DND-41 (cell line): ENCODE results near the gene OR3A2.

Experiments used
- ATAC-seq: fragments of 200-7000 bp; cut with Tn5 transposase; 3 replicates; pipeline ENCODE4 v1.9.1; 2021; ENCODE audit warnings: low read depth; ENCODE audit not compliant: insufficient read depth
- DNase-seq: peaks from one replicate; pipeline ENCODE4 v3.0.0-alpha.2; 2020
- H2AFZ ChIP-seq: 2 replicates; pipeline ENCODE4 v1.6.0; 2012; ENCODE audit warnings: low read depth, low read length
- H3K27ac ChIP-seq: 2 replicates; pipeline ENCODE4 v1.5.1; 2012; ENCODE audit warnings: low read length, inconsistent platforms
- H3K27me3 ChIP-seq: fragments of 200-600 bp; sonication (generic); 2 replicates; pipeline ENCODE4 v1.6.0; 2012; ENCODE audit warnings: low read length, mild to moderate bottlenecking, inconsistent platforms; ENCODE audit not compliant: insufficient read depth, poor library complexity
- H3K36me3 ChIP-seq: 2 replicates; pipeline ENCODE4 v1.5.1; 2012; ENCODE audit warnings: low read length, inconsistent platforms; ENCODE audit not compliant: insufficient read depth
- H3K4me1 ChIP-seq: 2 replicates; pipeline ENCODE4 v1.5.1; 2012; ENCODE audit warnings: mild to moderate bottlenecking, low read length; ENCODE audit not compliant: insufficient read depth
- H3K4me2 ChIP-seq: 2 replicates; pipeline ENCODE4 v1.6.0; 2012; ENCODE audit warnings: mild to moderate bottlenecking, moderate library complexity, low read length, inconsistent platforms; ENCODE audit not compliant: insufficient read depth
- H3K4me3 ChIP-seq, 2 experiments: fragments of 200-600 bp in 1 of 2; shearing (Covaris generic) in 1 of 2; 2 replicates each; pipeline ENCODE4 v1.5.1; 2012 to 2016; ENCODE audit warnings: inconsistent platforms in 2 of 2, low read length in 2 of 2, mild to moderate bottlenecking in 2 of 2, low read depth in 1 of 2, moderate library complexity in 1 of 2
- H3K79me2 ChIP-seq: 2 replicates; pipeline ENCODE4 v1.6.0; 2012; ENCODE audit warnings: low read length, inconsistent platforms; ENCODE audit not compliant: insufficient read depth
- H3K9ac ChIP-seq: 2 replicates; pipeline ENCODE4 v1.6.0; 2012; ENCODE audit warnings: low read depth, mild to moderate bottlenecking, inconsistent platforms, low read length, moderate library complexity
- H3K9me3 ChIP-seq: 2 replicates; pipeline ENCODE4 v1.5.1; 2012; ENCODE audit warnings: low read length, moderate library complexity, mild to moderate bottlenecking, inconsistent platforms; ENCODE audit not compliant: insufficient read depth, severe bottlenecking
- H4K20me1 ChIP-seq: 2 replicates; pipeline ENCODE4 v1.6.0; 2012; ENCODE audit warnings: low read length; ENCODE audit not compliant: insufficient read depth
- CTCF ChIP-seq: IDR thresholded peaks from 2 replicates; pipeline ENCODE4 v1.5.1; 2012; ENCODE audit warnings: borderline replicate concordance, low read length, moderate library complexity, mild to moderate bottlenecking; ENCODE audit not compliant: poor library complexity, severe bottlenecking; ENCODE audit errors: extremely low read depth
- EZH2 ChIP-seq: IDR thresholded peaks from 3 replicates; pipeline ENCODE4 v1.6.1; 2012; ENCODE audit warnings: borderline replicate concordance, low read depth, mild to moderate bottlenecking, moderate library complexity, low read length, inconsistent platforms; ENCODE audit not compliant: severe bottlenecking

Gene OR3A2

GRCh38 chr17:3276126-3276525, 110.0 kb downstream of the OR3A2 start:
- Histone ChIP-seq H3K9ac (no peak overlapping the region), H3K4me3 (no peak overlapping the region), H3K27ac (no peak overlapping the region), H3K4me1 (no peaks in the 10 kb centered on the region), H3K27me3 (no peaks in the 10 kb centered on the region), H4K20me1 (no peaks in the 10 kb centered on the region), H3K79me2 (no peaks in the 10 kb centered on the region), H3K36me3 (no peaks in the 10 kb centered on the region), H3K9me3 (peaks cover 5% of the 10 kb centered on the region), H2AFZ (no peak overlapping the region), H3K4me2 (no peak overlapping the region)
- no peak for ATAC-seq
- TF ChIP-seq CTCF: no peak
- no peak for TF ChIP-seq EZH2
- DNase-seq: no peak

GRCh38 chr17:3271072-3271848, 114.8 kb downstream of the OR3A2 start:
- no peak overlapping the region for H3K4me3 ChIP-seq
- H3K27ac ChIP-seq: no peak overlapping the region
- TF ChIP-seq EZH2 (no peak), CTCF (no peak)
- no peak overlapping the region for H3K9ac ChIP-seq
- DNase-seq (no peak), ATAC-seq (no peak)
- peaks cover 7% of the 10 kb centered on the region for H3K9me3 ChIP-seq
- H3K79me2 ChIP-seq: no peaks in the 10 kb centered on the region
- no peaks in the 10 kb centered on the region for H4K20me1 ChIP-seq
- no peaks in the 10 kb centered on the region for H3K27me3 ChIP-seq
- no peaks in the 10 kb centered on the region for H3K36me3 ChIP-seq
- no peak overlapping the region for H3K4me2 ChIP-seq
- no peaks in the 10 kb centered on the region for H3K4me1 ChIP-seq
- H2AFZ ChIP-seq: no peak overlapping the region; the same call in 1 of the 2 replicates

GRCh38 chr17:3260600-3260999, 125.5 kb downstream of the OR3A2 start:
- H3K9ac ChIP-seq: no peak overlapping the region
- no peak overlapping the region for H3K4me2 ChIP-seq
- H2AFZ ChIP-seq: no peak overlapping the region
- no peaks in the 10 kb centered on the region for H3K4me1 ChIP-seq
- H3K79me2 ChIP-seq: no peaks in the 10 kb centered on the region
- no peak for DNase-seq
- H3K4me3 ChIP-seq: no peak overlapping the region
- H4K20me1 ChIP-seq: no peaks in the 10 kb centered on the region
- no peak overlapping the region for H3K27ac ChIP-seq
- no peaks in the 10 kb centered on the region for H3K9me3 ChIP-seq
- ATAC-seq: no peak
- no peaks in the 10 kb centered on the region for H3K36me3 ChIP-seq
- no peak for TF ChIP-seq EZH2
- no peak for TF ChIP-seq CTCF
- peaks cover 11% of the 10 kb centered on the region for H3K27me3 ChIP-seq

- Histone ChIP-seq H3K27ac (no peak overlapping the region), H3K36me3 (no peaks in the 10 kb centered on the region), H3K9me3 (no peaks in the 10 kb centered on the region), H3K4me3 (no peak overlapping the region), H3K9ac (no peak overlapping the region), H3K27me3 (peaks cover 11% of the 10 kb centered on the region), H3K79me2 (no peaks in the 10 kb centered on the region), H3K4me2 (no peak overlapping the region), H2AFZ (no peak overlapping the region), H4K20me1 (no peaks in the 10 kb centered on the region), H3K4me1 (no peaks in the 10 kb centered on the region)
- ATAC-seq (no peak), DNase-seq (no peak)
- TF ChIP-seq EZH2: no peak
- no peak for TF ChIP-seq CTCF
Measured at GRCh38 chr17:3260163-3260562, 125.9 kb downstream of the OR3A2 start.
